A549 treated with AZD9567 at 1 μM for 4 hours (cell line): ENCODE measurements around the gene MARCHF11. TPM values are rescaled to one million over a fixed set of nuclear protein-coding genes. Genes with fewer than 3 reads are reported as not detected.

Experiments
- total RNA-seq: library from RNA; stranded (reverse); fragments of 200-300 nt; extraction: Qiagen RNA extraction; gene quantifications from 5 replicates; pipeline ENCODE4 v1.2.3, GENCODE V29; 2022; ENCODE audit not compliant: insufficient read depth

MARCHF11 gene, protein sequence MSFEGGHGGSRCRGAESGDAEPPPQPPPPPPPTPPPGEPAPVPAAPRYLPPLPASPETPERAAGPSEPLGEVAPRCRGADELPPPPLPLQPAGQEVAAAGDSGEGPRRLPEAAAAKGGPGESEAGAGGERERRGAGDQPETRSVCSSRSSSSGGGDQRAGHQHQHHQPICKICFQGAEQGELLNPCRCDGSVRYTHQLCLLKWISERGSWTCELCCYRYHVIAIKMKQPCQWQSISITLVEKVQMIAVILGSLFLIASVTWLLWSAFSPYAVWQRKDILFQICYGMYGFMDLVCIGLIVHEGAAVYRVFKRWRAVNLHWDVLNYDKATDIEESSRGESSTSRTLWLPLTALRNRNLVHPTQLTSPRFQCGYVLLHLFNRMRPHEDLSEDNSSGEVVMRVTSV
- total RNA-seq, result not detected in 5 replicates

DNA sequence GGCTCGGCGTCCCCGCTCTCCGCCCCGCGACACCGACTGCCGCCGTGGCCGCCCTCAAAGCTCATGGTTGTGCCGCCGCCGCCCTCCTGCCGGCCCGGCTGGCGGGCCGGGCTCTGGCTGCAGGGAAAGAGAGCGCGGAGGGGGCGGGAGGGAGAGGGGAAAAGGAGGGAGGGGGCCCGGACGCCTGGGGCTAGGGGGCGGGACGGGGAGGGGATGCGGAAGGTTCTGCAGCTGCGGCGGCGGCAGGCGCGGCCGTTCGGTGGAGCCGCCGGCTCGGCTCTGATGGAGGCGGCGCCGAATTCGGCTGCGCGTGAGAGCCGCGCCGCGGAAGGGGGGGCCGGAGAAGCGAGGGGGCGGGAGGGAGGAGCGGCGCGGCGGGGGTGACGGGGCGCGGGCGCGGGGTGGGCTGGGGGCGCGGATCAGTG lies at the start of gene MARCHF11:
Gene MARCHF11, minus strand, starts transcription at position 281 of the 425 bp plus-strand sequence. Its CDS starts 216 bp downstream, at position 65.

